ENCODE data around the gene ANKRD33.

Gene ANKRD33

DNA sequence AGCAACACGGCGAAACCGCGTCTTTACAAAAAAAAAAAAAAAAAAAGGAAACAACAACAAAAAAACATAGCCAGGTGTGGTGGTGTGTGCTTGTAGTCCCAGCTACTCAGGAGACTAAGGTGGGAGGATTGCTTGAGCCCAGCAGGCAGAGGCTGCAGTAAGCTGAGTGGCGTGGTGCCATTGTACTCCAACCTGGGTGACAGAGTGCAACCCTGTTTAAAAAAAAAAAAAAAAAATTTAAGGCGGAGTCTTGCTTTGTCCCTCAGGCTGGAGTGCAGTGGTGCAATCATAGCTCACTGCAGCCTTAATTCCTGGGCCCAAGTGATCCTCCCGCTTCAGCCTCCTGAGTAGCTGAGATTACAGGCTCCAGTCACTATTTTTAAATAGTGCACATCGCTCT, 21.1 kb upstream of the ANKRD33 start:
- no peak for TF ChIP-seq CTCF (IDR thresholded peaks at IDR 0.05; ENCODE audit: low read depth, low read length, missing control alignments)
- DNase-seq (ENCODE audit: extremely low read depth, low read depth) = no peak
- no peak overlapping the region for H3K4me3 ChIP-seq (replicated peaks; ENCODE audit: low read depth, low read length)

DNA sequence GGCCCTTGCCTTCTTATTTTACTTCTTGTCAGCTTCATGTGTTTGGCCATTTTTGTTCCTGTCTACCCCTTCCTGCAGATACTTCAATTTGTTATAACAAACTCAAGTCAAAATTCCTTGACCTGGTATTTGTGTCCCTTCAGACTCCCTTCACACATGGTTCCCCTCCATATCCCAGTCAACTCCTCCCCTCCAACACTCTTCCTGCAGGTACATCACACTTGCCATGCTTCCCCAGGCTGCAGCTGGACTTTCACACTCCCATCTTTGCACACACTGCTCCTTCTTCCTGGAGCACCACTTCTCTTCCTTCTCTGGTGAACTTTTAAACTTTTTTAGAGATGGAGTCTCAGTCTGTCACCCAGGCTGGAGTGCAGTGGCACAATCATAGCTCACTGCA, 20.5 kb upstream of the ANKRD33 start:
- no peak overlapping the region for H3K4me3 ChIP-seq (replicated peaks; ENCODE audit: low read depth, low read length)
- TF ChIP-seq CTCF (IDR thresholded peaks at IDR 0.05; ENCODE audit: low read depth, low read length, missing control alignments) = no peak

DNA sequence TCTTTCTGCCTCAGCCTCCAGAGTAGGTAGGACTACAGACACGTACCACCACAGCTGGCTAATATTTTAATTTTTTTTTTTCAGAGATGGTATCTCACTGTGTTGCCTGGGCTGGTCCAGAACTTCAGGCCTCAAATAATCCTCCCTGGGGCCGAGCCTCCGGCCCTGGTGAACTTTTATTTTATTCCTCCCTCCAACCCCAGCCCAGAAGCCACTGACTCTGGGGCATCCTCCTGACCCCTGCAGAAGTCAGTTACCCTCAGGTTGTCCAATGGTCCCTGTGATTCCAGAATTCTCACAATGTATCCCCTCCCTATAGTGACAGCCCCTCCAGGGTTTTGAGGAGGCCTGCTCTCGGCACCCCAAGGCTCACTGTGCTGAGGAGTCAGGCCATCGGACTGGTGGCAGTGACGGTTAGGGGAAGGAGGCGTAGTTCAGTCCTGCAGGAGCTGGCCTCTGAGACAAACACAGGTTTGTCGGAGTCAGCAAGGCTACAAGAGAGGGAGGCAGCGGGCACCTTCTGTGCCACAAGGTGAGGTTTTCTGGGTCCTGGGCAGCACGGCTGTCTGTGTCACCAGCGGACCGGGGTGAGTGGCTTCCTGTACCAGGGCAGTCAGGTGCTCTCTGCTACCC, 20.0 kb upstream of the ANKRD33 start:
- TF ChIP-seq CTCF (IDR thresholded peaks at IDR 0.05; ENCODE audit: low read depth, low read length, missing control alignments) = no peak
- DNase-seq (ENCODE audit: extremely low read depth, low read depth) = no peak

More for the DNA sequence above, 20.5 kb upstream of the ANKRD33 start:
- no peak for DNase-seq (ENCODE audit: extremely low read depth, low read depth)

GRCh38 chr12:51868821-51869495, 18.9 kb upstream of the ANKRD33 start:
- peak overlapping the region; percentile 47 for H3K4me3 ChIP-seq (replicated peaks; ENCODE audit: low read depth, low read length)
- TF ChIP-seq CTCF (IDR thresholded peaks at IDR 0.05; ENCODE audit: low read depth, low read length, missing control alignments) = no peak
- no peak for DNase-seq (ENCODE audit: extremely low read depth, low read depth)

More for the DNA sequence above, 20.0 kb upstream of the ANKRD33 start:
- no peak overlapping the region; the same call in 1 of the 2 replicates for H3K4me3 ChIP-seq (replicated peaks; ENCODE audit: low read depth, low read length)

DNA sequence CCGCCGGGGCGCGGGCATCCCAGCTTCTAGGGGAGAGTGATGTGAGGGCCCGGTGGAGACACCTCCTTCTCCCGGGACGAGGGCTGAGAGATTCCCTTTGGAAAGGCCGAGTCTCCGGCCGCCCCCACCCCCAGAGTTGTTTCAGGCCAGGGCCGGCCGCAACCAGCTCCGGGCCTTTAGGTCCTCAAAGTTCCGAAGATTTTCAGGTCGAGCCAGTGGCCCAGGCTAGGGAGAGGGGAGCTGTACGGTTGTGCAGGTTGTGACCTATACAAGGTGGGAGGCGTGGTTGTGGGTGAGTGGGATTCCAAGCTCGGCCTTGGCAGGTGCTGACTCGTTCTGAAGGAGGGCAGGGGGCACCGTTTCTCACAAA, 18.4 kb upstream of the ANKRD33 start:
- no peak for DNase-seq (ENCODE audit: extremely low read depth, low read depth)
- H3K4me3 ChIP-seq (replicated peaks; ENCODE audit: low read depth, low read length) = peak overlapping the region; percentile 47

DNA sequence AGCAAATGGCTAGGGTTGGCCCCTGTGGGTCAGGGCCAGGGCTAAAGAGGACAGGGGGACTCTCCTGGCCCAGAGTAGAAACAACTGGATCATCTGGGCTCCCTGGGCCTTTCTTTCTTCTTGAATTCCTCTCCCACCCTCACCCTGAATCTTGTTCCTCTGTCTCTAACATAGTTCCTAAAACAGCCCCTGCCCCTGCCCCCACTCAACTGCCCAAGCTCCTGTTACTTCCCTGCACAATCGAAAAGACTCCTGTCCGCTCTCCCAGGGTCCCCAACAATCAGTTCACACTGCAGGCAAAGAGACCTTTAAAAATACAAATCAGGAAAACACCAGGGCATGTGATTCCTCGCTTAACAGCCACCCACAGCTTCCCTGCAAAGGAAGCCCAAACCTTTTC, 18.0 kb upstream of the ANKRD33 start:
- H3K4me3 ChIP-seq (replicated peaks; ENCODE audit: low read depth, low read length) = no peak overlapping the region
- DNase-seq (ENCODE audit: extremely low read depth, low read depth) = no peak
- TF ChIP-seq CTCF (IDR thresholded peaks at IDR 0.05; ENCODE audit: low read depth, low read length, missing control alignments) = no peak

More for the DNA sequence above, 18.4 kb upstream of the ANKRD33 start:
- no peak for TF ChIP-seq CTCF (IDR thresholded peaks at IDR 0.05; ENCODE audit: low read depth, low read length, missing control alignments)

All from HFF-Myc (cell line).